GM12891 (cell line): Measurements from ENCODE around the gene CA7.
"Not testable (repeated sequence)": the region's sequence is repeated elsewhere in the genome, so short reads cannot be mapped to it uniquely, and the experiment has no call there.

Experiments
- PAX5 ChIP-seq: IDR thresholded peaks from 2 replicates; pipeline ENCODE4 v1.6.1; 2011; ENCODE audit warnings: low read length, moderate library complexity, mild to moderate bottlenecking; ENCODE audit not compliant: insufficient read depth, severe bottlenecking
- POLR2A ChIP-seq: IDR thresholded peaks from 2 replicates; pipeline ENCODE4 v1.6.1; 2011; ENCODE audit warnings: low read depth, low read length, control low read depth
- POLR2AphosphoS5 ChIP-seq: IDR thresholded peaks from 2 replicates; pipeline ENCODE4 v1.6.1; 2011; ENCODE audit warnings: low read depth, low read length, control low read depth
- SPI1 ChIP-seq: IDR thresholded peaks from 2 replicates; pipeline ENCODE4 v1.6.1; 2011; ENCODE audit warnings: low read depth, low read length, control low read depth
- TAF1 ChIP-seq: IDR thresholded peaks from 2 replicates; pipeline ENCODE4 v1.6.1; 2011; ENCODE audit warnings: low read depth, low read length, control low read depth

GRCh38 chr16:66871363-66871762 lies 27.1 kb downstream of the CA7 start:
- not testable (repeated sequence) for TF ChIP-seq POLR2A, POLR2AphosphoS5, TAF1, SPI1, PAX5
